ENCODE results near the gene CFAP99.
"Not testable (repeated sequence)": the region's sequence is repeated elsewhere in the genome, so short reads cannot be mapped to it uniquely, and the experiment has no call there.

The CFAP99 gene

DNA sequence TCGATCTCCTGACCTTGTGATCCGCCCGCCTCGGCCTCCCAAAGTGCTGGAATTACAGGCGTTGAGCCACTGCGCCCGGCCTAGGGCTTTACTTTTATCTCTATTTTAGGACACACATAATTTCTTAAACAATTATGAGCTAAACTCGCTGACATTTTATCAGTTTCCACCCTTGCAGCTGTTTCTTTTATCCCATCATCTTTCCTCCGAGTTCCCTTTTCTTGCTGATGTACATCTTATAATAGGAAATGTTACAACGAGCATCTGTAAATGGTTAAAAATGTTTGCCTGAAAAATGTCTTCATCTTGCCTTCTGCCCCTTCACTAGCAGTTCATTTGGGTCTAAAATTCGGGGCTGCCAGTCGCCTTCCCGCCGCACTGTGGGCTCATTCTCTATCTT, 41.5 kb upstream of the CFAP99 start:
- DNase-seq (ENCODE audit: low read depth): no peak
- TF ChIP-seq, protein P1, sequence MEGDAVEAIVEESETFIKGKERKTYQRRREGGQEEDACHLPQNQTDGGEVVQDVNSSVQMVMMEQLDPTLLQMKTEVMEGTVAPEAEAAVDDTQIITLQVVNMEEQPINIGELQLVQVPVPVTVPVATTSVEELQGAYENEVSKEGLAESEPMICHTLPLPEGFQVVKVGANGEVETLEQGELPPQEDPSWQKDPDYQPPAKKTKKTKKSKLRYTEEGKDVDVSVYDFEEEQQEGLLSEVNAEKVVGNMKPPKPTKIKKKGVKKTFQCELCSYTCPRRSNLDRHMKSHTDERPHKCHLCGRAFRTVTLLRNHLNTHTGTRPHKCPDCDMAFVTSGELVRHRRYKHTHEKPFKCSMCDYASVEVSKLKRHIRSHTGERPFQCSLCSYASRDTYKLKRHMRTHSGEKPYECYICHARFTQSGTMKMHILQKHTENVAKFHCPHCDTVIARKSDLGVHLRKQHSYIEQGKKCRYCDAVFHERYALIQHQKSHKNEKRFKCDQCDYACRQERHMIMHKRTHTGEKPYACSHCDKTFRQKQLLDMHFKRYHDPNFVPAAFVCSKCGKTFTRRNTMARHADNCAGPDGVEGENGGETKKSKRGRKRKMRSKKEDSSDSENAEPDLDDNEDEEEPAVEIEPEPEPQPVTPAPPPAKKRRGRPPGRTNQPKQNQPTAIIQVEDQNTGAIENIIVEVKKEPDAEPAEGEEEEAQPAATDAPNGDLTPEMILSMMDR (conservative IDR thresholded peaks at IDR 0.05; ENCODE audit: low read depth, low read length): no peak
- no peak overlapping the region for H3K4me3 ChIP-seq (ENCODE audit: low read length)

DNA sequence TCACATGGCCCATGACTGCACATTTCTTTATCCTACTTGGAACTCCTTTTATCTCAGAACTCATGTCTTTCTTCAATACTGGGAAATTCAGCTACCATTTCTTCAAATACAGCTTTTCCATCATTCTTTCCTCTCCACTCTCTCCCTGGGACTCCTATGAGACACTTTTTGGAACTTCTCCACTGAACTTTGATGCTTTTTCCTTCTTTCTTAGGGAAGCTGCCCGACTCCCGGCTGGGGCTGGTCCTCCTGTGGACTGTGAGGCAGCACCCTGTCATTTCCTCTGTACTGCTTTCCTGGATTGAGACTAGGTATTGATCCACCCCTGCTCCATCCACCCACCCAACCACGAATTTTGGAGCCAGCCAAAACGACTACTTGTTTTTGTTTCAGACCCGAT, 40.4 kb upstream of the CFAP99 start:
- no peak for DNase-seq (ENCODE audit: low read depth)
- no peak overlapping the region for H3K4me3 ChIP-seq (ENCODE audit: low read length)
- TF ChIP-seq, protein P1 (conservative IDR thresholded peaks at IDR 0.05; ENCODE audit: low read depth, low read length): no peak

DNA sequence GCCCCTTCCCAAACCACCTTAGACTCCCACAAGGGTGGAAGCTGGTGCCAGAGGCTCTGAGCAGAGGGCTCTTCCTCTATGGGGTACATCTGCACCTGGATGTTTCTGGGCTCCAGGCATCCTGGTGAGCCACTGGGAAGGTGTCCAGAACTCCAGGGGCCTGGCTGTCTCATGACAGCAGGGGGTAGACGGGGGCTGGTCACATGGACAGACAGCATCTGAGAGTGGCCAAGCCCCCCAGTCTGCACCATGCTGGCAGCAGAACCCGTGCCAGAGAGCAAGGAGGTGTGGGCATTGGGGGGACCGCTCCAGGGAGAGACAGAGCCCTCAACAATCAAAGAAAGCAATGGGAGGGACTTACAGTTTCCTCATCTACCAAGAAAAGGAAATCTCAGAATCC, 39.9 kb upstream of the CFAP99 start:
- TF ChIP-seq, protein P1 (conservative IDR thresholded peaks at IDR 0.05; ENCODE audit: low read depth, low read length): no peak
- H3K4me3 ChIP-seq (ENCODE audit: low read length): no peak overlapping the region

DNA sequence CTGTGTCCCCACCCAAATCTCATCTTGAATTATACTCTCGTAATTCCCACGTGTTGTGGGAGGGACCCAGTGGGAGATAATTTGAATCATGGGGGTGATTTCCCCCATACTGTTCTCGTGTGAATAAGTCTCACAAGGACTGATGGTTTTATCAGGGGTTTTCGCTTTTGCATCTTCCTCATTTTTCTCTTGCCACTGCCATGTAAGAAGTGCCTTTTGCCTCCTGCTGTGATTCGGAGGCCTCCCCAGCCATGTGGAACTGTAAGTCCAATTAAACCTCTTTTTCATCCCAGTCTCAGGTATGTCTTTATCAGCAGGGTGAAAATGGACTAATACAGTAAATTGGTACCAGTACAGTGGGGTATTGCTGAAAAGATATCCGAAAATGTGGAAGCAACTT, 38.2 kb upstream of the CFAP99 start:
- not testable (repeated sequence) for H3K4me3 ChIP-seq (ENCODE audit: low read length); DNase-seq (ENCODE audit: low read depth)

More for the DNA sequence above, 39.9 kb upstream of the CFAP99 start:
- no peak for DNase-seq (ENCODE audit: low read depth)

DNA sequence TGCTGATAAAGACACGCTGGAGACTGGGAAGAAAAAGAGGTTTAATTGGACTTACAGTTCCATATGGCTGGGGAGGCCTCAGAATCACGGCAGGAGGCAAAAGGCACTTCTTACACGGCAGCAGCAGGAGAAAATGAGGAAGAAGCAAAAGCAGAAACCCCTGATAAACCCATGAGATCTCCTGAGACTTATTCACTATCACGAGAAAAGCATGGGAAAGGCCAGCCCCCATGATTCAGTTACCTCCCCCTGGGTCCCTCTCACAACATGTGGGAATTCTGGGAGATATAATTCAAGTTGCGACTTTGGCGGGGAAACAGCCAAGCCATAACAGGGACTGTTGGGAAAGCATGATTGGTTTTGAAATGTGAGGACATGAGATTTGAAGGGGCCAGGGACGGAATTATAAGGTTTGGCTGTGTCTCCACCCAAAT, 36.0 kb upstream of the CFAP99 start:
- not testable (repeated sequence) for DNase-seq (ENCODE audit: low read depth); H3K4me3 ChIP-seq (ENCODE audit: low read length)

DNA sequence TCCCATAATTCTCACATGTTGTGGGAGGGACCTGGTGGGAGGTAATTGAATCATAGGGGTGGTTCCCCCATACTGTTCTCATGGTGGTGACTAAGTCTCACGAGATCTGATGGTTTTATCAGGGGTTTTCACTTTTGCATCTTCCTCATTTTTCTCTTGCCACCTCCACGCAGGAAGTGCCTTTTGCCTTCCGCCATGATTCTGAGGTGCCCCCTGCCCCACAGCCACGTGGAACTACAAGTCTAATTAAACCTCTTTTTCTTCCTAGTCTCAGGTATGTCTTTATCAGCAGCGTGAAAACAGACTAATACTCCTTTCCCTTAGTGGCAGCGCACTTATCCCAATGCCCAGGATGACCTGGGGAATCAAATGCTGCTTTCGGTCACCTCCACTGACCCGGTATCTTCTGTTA, 35.5 kb upstream of the CFAP99 start:
- not testable (repeated sequence) for DNase-seq (ENCODE audit: low read depth); H3K4me3 ChIP-seq (ENCODE audit: low read length)

DNA sequence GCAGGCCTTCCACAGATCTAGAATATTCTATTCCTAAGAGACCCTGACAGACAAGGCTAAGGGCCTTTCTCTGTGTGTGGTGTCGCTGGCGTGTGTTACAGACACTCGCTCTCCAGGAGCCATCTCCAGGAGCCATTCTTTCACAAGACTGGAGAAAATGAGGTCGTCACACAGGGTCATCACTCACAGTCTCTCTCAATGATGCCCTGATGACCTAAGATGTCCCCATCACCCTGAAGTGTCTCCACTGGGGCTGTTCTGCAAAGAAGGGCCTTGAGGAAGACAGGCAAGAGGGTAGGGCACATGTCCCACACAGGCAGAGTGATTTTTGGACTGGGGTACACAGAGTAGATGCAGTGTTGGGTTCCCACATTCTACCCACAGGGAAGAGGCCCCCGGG, 35.0 kb upstream of the CFAP99 start:
- no peak overlapping the region for H3K4me3 ChIP-seq (ENCODE audit: low read length)
- DNase-seq (ENCODE audit: low read depth): no peak
- TF ChIP-seq, protein P1 (conservative IDR thresholded peaks at IDR 0.05; ENCODE audit: low read depth, low read length): no peak

DNA sequence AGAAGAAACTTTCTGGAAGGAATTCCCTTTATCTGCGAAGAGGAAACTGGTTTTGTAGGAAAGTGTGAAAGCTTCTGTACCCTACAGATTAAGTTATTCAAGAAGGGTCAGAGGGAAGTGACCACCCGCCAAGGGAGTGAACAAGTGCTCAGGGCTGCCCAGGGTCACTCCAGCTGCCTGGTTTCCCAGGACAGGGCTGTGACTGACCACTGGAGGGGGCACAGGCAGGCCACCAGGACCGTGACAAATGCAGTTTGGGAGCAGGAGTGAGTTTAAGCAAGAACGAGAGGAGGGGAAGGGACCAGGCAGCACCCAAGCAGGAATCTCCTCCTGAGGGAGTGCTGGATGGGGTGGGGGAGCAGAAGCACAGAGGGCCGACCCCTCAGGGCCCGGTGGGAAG, 34.5 kb upstream of the CFAP99 start:
- DNase-seq (ENCODE audit: low read depth): no peak
- TF ChIP-seq, protein P1 (conservative IDR thresholded peaks at IDR 0.05; ENCODE audit: low read depth, low read length): no peak
- H3K4me3 ChIP-seq (ENCODE audit: low read length): no peak overlapping the region

DNA sequence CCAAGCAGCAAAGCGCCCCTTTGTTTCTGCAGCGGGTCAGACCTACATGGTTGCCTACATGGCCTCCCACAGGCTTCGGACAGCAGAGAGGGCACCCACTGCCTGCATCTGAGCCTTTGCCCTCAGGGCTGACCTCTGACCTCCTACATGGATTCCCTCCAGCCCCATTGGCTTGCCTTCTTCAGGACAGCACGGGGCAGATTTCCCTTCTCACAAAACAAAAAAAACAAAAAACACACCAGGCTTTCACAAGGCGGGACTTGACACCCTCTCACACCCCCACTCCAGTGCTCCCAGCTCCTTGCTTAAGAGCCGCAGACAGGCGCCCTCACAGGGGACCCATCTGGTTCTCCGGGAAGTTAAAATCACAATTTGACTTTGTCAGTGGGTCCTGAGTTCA, 33.2 kb upstream of the CFAP99 start:
- no peak for DNase-seq (ENCODE audit: low read depth)
- H3K4me3 ChIP-seq (ENCODE audit: low read length): no peak overlapping the region
- TF ChIP-seq, protein P1 (conservative IDR thresholded peaks at IDR 0.05; ENCODE audit: low read depth, low read length): no peak
